Breast epithelium (tissue), 3 donors: ENCODE data around the gene PDE6A.

Experiments used
- CTCF ChIP-seq, 3 donors: fragments of 450-650 bp; IDR thresholded peaks; one replicate each; pipeline ENCODE4 v1.5.1; 2016 to 2017; ENCODE audit warnings: antibody characterized with exemption in 3 of 3, mild to moderate bottlenecking in 3 of 3, moderate library complexity in 3 of 3
- POLR2A ChIP-seq: fragments of 450-650 bp; IDR thresholded peaks from one replicate; pipeline ENCODE4 v1.6.1; 2016; ENCODE audit warnings: antibody characterized with exemption, mild to moderate bottlenecking, moderate library complexity
- POLR2AphosphoS5 ChIP-seq, 3 donors: sonication (generic); formaldehyde crosslinking; IDR thresholded peaks; one replicate each; pipeline ENCODE4 v1.6.1; 2017; ENCODE audit warnings: antibody characterized with exemption in 3 of 3

GRCh38 chr5:149824120-149824519, 120.5 kb downstream of the PDE6A start:
- no peak for TF ChIP-seq CTCF (IDR thresholded peaks at IDR 0.05)
- no peak for TF ChIP-seq POLR2A
- TF ChIP-seq POLR2AphosphoS5 (IDR thresholded peaks at IDR 0.05), result no peak
